ENCODE results near the gene WWTR1.
A peak's percentile ranks its signal among the peaks of the same experiment; 100 is the strongest.

The WWTR1 gene

GRCh38 chr3:149509526-149509925 is 148.3 kb downstream of the WWTR1 start:
- no peak overlapping the region for H3K4me3 ChIP-seq (ENCODE audit: low read depth, low read length)
- no peak for TF ChIP-seq CTCF (conservative IDR thresholded peaks at IDR 0.05; ENCODE audit: low read depth, low read length)
- no peak for DNase-seq (ENCODE audit: low read depth)

GRCh38 chr3:149507491-149508324 is 150.1 kb downstream of the WWTR1 start:
- H3K4me3 ChIP-seq (ENCODE audit: low read depth, low read length) = peak overlapping the region; percentile 17
- DNase-seq (ENCODE audit: low read depth) = peak; percentile 52
- TF ChIP-seq CTCF (conservative IDR thresholded peaks at IDR 0.05; ENCODE audit: low read depth, low read length) = no peak

- H3K4me3 ChIP-seq (ENCODE audit: low read depth, low read length) = no peak overlapping the region
- no peak for TF ChIP-seq CTCF (conservative IDR thresholded peaks at IDR 0.05; ENCODE audit: low read depth, low read length)
- DNase-seq (ENCODE audit: low read depth) = no peak
These were observed 150.9 kb downstream of the WWTR1 start for GRCh38 chr3:149506965-149507364.

DNA sequence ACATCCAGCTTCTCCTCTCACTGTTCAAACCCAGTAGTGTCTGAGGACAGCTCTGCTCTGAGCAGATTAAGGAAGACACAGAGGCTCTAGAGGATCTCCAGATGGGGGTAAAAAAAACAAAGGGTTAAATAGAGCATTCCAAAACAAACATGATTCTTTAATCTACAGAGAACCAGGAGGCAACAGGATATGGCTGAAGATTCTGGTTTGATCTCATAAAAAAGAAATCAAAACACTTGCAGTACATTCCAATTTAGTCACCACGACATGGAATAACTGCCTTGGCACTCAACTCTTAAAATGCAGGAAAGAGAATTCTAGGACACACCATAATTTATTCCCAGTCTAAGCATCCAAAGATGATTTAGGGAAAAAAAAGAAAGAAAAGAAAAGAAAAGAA is 151.3 kb downstream of the WWTR1 start:
- DNase-seq (ENCODE audit: low read depth) = no peak
- no peak overlapping the region for H3K4me3 ChIP-seq (ENCODE audit: low read depth, low read length)
- TF ChIP-seq CTCF (conservative IDR thresholded peaks at IDR 0.05; ENCODE audit: low read depth, low read length) = no peak

GRCh38 chr3:149502438-149502837 is 155.4 kb downstream of the WWTR1 start:
- TF ChIP-seq CTCF (conservative IDR thresholded peaks at IDR 0.05; ENCODE audit: low read depth, low read length) = no peak
- no peak overlapping the region for H3K4me3 ChIP-seq (ENCODE audit: low read depth, low read length)
- no peak for DNase-seq (ENCODE audit: low read depth)

GRCh38 chr3:149501524-149501923 is 156.3 kb downstream of the WWTR1 start:
- DNase-seq (ENCODE audit: low read depth) = peak; percentile 89
- H3K4me3 ChIP-seq (ENCODE audit: low read depth, low read length) = no peak overlapping the region
- TF ChIP-seq CTCF (conservative IDR thresholded peaks at IDR 0.05; ENCODE audit: low read depth, low read length) = no peak

Data from choroid plexus epithelial cell (primary cell).